Tongue (tissue), 2 donors: ENCODE measurements around the gene MYO1A. TPM values are rescaled to one million over a fixed set of nuclear protein-coding genes. Genes with fewer than 3 reads are reported as not detected.
A peak's percentile ranks its signal among the peaks of the same experiment; 100 is the strongest.
"Not testable (repeated sequence)": the region's sequence is repeated elsewhere in the genome, so short reads cannot be mapped to it uniquely, and the experiment has no call there.

Experiments
- DNase-seq: peaks from one replicate; pipeline ENCODE4 v3.0.0-alpha.2; 2015
- total RNA-seq: library from RNA; depleted of rRNA; stranded (reverse); fragments of >200 nt; gene quantifications from one replicate; pipeline ENCODE4 v1.2.3, GENCODE V29; 2014

The MYO1A gene
- total RNA-seq, 1 donor from 2014 or later = not detected

DNA sequence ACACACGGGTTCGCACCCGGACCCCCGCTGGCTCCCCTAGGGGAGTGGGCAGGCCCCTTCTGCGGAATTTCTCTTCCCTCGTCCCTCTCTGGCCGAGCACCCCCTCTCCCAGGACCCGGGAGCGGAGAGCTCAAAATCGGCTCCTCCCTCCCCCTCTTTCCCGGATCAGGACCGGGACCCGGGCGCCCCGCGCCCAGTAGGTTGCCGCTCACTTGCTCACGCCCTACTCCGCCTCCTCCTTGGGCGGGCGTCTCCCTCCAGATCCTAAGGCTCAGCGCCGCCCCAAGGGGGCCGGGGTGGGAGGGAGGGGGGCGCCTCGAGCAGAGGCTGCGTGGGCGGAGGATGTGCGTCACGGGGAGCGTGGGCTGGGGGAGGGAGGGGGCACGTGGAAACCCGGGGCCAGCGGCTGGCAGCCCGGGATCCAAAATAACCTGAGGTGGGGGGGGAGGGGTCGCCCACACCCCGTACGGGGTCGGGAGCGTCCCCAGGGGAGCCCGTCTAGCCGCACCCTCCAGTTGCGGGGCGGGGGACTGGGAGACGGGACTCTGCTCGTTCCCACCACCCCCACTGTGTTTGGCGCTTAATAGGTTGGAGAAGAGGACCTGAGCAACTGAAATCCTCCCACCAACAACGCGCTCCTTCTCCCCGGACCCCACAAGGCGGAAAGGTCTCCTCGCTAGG, 37.2 kb upstream of the MYO1A start:
- peak; percentile 93 for DNase-seq

DNA sequence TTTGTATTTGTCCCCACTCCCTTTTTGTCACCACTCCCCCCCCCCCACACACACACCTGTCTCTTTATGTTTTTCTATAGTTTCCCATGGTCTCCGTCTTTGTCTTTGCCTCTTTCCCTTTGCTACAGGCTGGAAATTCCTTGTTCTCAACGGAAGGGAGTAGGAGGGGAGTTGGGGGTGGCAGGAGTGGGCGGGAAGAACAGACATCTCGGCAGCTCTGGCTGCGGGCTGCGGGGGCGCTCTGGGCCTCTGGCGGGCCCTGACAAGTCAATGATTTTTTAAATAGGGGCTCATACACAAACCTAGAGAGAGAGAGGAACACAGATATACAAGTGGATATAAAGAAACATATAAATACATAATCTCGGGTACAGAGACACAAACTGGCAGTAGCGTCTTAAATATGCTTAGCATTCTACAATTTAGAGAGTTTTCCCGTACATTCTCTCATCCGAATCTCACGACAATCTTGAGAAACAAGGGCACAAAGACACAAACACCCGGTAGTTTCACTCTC, 36.6 kb upstream of the MYO1A start:
- DNase-seq = peak; percentile 93

DNA sequence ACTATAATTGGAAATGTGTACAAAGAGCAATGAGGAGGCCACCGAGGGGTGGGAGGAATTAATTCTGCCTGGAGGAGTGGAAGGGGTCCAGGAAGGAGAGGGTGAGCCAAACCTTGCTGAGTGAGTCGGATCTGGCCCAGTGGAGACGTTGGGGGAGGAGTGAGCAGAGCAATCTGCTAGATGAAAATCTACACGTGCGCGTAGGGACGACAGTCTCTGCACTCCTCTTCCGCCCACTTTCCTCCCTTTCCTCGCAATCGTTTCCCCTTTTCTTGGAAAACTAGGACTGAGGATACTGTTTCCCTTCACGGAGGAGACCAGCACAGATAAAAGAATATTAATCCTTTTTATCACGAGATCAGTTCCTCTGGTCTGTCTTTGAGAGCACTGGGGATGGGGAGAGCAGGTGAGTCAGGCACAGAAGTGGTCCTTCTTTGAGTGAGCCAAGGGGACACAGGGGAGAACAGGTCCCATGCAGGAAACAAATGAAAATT, 36.1 kb upstream of the MYO1A start:
- DNase-seq = peak; percentile 90

DNA sequence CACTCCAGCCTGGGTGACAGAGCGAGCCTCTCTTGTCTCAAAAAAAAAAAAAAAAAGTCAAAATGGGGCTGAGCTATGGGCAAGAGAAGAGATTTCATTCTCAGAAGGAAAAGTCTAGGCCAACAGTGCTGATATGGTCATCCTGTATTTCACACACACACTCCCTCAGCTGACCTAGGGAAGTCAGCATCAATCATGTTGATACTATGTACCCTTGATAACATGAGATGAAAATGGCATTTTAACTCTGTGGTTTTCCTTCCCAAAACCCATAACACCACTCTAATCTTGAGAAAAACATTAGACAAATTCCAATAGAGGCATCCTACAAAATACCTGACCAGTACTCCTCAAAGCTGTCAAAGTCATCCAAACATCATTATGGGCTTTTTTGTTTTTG, 30.9 kb upstream of the MYO1A start:
- DNase-seq = no peak

DNA sequence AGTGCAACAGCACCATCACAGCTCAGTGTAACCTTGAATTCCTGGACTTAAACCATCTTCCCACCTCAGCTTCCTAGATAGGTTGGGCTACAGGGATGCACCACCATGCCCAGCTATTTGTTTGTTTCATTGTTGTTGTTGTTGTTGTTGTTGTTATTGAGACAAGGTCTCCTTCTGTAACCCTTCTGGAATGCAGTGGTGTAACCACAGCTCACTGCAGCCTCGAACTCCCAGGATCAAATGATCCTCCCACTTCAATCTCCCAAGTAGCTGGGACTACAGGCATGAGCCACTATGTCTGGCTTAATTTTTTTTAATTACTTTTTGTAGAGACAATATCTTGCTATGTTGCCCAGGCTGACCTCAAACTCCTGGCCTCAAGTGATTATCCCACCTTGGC, 29.9 kb upstream of the MYO1A start:
- DNase-seq = no peak

DNA sequence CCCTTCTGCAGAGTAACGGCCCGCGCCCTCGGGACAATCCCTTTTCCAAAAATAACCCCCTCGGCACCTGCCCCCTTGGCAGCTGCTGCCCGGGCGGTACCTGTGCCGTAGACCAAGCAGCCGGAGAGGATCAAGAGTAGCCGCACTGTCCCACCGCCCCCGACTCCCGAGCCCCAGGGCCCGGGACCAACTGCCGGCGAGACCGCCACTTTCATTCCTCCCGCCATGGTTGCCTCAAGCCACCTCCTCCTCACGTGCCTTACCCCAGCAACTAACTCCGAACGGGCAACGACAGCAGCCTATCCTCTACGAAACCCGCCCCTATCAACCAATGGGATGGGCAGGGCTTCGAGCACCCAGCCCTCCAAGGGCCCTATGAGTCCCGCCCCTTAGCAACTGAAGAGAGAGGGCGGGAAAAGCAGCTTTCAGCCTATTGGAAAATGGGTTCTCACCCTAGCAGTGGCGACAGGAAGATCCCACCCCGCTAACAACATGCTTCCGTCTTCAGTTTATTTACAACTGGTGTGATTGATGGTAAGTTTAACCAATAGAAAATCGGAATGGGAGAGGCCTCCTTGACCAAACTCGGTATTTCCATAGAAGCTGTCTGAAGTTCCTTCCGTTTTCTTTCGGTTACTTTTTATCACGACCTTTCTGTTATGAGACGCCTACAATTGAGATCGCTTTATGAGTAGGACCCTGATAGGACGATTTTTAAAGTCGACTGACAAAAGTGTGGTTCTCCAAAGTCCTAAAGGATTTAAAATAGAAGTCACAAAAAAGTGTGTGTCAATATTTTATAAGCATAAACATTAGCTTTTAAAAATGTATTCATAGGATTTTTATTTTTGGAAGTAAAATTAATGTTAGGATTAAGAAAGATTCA, 28.8 kb upstream of the MYO1A start, which contains the start of gene NEMP1:
Gene NEMP1, minus strand, starts transcription at position 273 of the 886 bp plus-strand sequence. Its CDS starts 46 bp downstream, at position 227.
- DNase-seq = peak; percentile 100

DNA sequence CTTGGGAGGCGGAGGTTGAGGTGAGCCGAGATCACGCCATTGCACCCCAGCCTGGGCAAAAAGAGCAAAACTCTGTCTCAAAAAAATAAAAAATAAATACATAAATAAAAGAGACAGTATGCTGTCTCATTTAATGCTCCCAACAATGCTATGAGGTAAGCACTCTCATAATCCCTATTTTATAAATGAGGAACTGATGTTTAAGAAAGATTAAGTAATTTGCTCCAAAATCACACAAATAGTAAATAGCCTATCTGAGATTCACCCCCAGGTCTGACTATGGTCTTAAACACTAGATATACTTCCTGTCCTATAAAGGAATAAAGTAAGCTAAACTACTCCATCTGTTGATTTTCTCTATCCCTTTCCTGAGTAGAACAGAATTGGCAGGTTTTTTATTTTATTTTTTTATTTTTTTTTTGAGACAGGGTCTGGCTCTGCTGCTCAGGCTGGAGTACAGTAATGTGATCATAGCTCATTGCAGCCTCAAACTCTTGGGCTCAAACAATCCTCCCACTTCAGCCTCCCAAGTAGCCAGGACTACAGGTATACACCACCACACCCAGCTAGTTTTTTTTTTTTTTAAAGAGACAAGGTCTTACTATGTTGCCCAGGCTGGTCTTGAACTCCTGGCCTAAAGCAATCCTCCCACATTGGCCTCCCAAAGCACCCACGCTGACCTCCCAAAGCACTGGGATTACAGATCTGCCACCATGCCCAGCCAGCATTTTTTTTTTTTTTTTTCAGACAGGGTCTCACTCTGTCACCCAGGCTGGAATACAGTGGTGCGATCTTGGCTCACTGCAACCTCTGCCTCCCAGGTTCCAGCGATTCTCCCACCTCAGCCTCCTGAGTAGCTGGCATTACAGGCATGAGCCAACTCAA, 23.9 kb upstream of the MYO1A start:
- not testable (repeated sequence) for DNase-seq

DNA sequence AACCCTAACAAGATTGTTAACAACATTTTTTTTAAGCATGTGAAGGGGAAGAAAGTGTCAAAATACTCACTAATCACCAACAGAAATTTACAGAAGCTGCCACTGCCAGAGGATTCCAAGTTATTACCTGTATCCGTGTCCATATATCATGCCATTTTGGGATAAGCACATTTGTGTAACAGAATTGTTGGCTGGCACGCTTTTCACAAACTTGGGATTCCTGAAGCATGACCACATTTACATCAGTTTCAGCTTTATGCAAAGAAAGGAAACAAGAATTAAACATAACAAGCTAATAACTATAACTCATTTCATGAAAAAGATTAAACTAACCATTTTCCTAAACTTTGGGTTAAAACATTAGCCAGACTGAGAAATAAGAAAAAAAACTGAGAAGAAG, 22.7 kb upstream of the MYO1A start:
- no peak for DNase-seq

DNA sequence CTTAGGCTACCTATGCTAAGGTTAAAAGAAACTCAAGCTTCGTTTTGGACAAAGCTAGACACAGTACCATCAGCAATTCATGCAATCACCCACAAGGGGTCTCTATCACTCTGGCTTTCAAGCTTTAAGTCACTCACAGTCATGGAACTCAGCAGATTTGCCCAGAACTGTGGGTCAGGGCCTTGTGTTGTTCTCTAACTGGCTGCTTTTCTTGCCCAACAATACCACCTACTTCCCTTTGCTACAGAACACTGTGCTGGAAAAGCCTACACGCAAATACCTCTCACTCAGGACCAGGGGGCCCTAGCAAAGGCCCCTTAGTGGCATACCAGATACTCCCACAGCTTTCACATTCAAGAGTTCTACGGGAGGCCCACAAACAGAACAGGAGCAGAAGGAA, 19.6 kb upstream of the MYO1A start:
- peak; percentile 90 for DNase-seq

DNA sequence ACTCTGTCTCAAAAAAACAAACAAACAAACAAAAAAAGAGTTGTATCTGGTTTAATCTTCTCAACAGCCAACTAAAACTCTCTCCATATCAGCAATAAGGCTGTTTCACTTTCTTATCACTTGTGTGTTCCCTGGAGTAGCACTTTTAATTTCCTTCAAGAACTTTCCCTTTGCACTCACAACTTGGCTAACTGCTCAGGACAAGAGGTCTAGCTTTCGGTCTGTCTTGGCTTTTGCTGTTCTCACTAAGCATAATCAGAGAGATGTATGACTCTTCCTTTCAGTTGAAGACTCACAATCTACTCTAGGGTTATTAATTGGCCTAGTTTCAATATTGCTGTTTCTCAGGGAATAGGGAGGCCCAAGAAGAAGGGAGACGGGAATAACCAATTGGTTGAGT, 16.3 kb upstream of the MYO1A start:
- DNase-seq = no peak

DNA sequence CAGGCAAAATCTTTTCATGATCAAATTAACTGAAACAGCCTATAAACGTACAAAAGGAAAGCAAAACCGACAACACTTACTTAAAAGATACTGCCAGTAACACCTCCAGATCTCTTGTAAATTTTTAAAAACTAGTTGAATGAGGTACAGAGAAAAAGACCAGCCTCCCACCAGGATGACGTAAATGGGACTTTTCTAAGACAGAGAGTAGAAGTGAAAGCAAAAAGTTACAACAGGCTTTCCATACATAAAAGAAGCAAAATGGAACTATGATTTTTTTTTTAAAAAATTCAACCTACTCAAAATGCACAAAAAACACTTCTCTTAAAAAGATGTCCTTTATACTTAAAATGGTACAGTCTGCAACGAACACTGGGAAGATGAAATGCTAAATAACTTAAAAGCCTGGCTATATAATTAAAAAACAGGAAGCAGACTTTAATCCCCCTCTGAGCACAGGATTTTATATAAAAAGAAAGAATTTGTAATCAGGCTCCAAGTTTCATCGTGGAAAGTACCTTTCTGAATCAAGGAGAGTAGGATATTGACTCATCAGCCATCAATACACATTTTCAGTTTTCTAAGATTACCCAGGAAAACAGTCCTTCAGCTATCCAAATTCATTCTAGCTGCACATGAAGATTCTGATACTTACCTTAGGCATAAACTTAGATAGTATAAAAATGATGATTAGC, 14.2 kb upstream of the MYO1A start:
- DNase-seq = no peak

DNA sequence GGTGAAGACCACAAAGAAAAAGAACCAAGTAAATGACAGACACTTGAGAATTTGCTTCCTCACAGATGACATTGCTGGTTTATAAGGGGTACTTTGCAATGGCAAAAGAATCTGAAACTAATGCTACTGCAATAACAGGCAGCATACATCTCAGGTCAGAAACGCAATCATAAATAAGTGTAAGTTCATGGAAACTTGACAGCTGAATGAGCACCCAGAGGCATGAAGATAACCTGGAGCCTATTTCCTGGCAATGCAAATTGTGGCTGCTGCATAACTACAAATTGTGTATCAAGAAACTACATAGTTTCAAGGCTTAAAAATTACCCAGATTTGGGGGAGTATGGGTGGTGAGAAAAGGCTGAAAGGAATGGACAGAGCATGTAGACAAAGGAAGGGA, 8.5 kb upstream of the MYO1A start:
- DNase-seq = no peak

DNA sequence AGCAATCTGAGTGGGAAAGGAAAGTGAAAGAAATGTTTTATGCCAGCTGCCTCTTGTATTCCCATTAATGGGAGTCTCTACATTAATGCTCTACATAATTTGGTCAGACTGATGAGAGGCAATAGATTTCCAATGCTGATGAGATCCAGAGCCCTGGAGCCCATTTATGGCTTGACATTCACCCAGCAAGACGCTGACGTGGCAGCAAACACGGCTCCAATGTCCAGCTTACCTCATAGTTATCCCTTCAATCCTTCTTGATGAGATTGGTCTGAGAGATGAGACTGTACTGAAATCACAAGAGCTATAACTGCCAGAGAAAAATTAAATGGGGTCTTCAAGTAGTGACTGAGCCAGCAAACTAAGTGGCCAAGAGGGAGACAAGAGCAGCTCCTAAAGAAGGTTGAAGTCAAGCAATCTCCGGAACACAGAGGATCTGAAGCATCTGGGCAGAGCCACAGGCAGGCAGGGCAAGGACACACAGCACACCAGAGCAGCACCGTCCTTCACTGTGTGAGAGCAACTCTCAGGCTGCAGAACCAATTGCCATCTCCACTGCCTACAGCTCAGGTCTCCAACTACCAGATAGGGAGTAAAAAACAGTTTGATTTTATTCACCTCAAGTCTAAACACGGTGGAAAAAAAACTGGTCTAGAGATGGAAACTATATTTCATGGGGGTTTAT, 7.3 kb upstream of the MYO1A start:
- no peak for DNase-seq

DNA sequence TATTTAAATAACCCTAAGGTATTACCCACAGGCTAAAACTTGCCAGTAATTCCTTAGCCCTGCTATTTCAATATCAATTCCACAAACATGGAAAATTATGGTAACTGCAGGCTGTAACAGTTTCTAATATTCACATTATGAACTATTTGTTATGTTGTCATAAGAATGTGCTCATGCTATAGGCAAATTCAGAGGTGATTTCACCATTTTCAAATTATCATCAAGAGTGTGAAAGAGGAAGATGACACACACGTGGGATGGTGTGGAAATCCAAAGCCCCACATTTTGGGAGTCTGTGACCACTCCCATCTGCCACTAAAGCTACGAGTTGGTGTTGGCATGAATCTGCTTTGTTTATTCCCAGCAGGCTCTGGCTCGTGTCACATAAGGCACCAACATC, 5.9 kb upstream of the MYO1A start:
- no peak for DNase-seq

DNA sequence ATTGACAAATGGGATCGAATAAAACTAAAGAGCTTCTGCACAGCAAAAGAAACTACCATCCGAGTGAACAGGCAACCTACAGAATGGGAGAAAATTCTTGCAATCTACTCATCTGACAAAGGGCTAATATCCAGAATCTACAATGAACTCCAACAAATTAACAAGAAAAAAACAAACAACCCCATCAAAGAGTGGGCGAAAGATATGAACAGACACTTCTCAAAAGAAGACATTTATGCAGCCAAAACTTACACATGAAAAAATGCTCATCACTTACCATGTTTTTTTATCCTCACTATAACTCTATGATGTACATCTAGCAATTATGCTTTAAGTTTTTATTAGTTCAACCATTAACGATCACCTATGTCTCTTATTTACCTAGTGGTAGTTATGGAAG, 4.0 kb upstream of the MYO1A start:
- not testable (repeated sequence) for DNase-seq

DNA sequence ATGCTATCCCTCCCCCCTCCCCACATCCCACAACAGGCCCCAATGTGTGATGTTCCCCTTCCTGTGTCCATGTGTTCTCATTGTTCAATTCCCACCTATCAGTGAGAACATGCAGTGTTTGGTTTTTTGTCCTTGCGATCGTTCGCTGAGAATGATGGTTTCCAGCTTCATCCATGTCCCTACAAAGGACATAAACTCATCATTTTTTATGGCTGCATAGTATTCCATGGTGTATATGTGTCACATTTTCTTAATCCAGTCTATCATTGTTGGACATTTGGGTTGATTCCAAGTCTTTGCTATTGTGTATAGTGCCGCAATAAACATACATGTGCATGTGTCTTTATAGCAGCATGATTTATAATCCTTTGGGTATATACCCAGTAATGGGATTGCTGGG, 3.2 kb upstream of the MYO1A start:
- DNase-seq = not testable (repeated sequence)

DNA sequence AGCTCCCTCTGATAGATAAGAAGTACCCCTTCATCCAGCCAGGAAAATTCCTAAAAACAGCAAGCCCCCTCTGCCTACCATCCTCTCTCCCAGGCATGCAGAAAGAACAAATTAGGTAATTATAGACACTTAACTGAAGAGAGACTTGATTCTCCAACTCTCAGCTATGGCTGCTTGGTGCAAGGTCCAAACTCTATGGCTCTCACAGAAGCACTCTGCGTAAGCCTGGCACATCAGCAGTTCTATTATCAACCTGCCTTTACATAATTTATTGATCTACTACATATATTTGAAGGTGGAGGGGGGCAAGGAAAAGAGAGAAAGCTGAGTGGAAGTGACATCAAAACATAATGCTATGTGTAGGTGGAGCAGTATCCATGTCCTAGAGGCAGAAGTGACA, 1.1 kb upstream of the MYO1A start:
- DNase-seq = no peak

DNA sequence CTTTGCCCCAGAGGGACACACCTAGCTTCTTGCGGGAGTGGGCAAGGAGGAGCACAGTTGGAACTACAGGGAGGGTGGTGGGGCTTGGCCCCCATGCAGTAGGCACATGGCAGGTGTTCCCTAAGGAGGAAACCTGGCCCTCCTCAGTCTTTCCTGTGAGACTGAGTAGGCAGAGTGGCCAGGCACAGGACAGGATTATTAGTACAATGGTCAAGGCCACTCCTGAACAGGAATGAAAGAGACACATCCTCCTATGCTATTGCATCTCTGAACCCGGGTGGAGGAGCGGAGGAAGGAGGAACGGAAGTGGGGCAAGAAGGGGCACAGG, 846 bp downstream of the MYO1A start:
- no peak for DNase-seq

DNA sequence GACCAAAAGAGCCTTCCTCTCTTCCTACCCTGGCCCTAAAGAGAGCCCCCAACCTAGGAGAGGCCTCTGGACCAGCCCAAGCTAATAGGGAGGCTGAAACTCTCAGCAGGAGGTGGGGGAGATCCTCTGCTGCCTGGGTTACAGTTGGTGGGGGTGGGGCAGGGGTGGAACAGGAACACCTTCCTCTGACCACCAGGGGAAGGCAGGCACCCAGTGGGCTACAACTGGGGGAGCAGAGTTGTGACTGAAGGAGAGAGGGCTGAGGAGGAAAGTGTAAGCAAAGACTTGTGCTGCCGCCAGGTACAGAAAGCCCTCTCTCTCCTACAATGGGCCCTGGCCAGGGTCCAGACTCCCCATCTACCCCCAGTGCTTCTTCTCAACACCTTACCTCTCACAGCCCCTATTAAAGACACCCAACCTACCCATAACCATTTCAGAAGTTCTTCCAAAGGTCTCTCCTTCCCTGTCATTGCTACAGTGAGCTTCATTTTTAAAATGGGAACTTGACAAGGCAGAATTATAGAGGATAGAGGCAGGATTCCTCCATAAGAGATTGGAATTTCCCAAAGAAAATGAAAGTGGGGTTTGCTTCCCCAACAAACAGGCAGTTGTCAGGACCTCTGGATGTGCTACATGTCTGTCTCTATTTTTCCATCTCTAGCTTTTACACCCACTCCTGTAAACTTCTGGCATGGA, 1.4 kb downstream of the MYO1A start:
- no peak for DNase-seq

DNA sequence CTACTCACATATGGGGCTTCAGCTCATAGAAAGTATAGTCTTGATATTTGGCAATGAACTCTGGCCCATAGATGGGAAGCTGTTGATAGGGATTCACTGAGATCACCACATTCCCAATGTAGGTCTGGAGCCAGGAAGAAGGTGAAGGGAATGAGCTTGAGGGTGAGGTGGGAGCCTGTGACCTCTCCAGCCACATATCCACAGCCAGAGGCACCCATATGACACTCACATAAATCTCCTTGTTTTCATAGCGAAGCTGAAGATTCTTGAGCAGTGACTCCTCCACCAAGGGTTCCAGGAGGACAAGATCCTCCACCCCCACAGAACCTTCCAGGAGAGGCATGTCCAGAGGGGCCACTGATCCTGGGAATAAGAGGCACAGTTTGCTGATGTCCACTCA, 1.9 kb downstream of the MYO1A start:
- no peak for DNase-seq
